SK-N-SH (cell line): ENCODE measurements around the gene DENND1A.

Experiments used
- CTCF ChIP-seq: fragments of 200-600 bp; sonication (generic); IDR thresholded peaks from 2 replicates; pipeline ENCODE4 v1.6.1; 2017; ENCODE audit warnings: antibody characterized with exemption, mild to moderate bottlenecking, moderate library complexity
- EP300 ChIP-seq, 2 experiments: IDR thresholded peaks; 2 replicates each; pipeline versions ENCODE4 v1.4.0 to v1.6.1; 2012; ENCODE audit warnings: borderline replicate concordance in 1 of 2, low read depth in 1 of 2, low read length in 1 of 2
- MAX ChIP-seq: IDR thresholded peaks from 2 replicates; pipeline ENCODE4 v1.4.0; 2012; ENCODE audit warnings: low read depth
- POLR2AphosphoS5 ChIP-seq: IDR thresholded peaks from 2 replicates; pipeline ENCODE4 v1.6.1; 2012; ENCODE audit warnings: low read depth, low read length
- RCOR1 ChIP-seq: fragments of 150-350 bp; IDR thresholded peaks from 2 replicates; pipeline ENCODE4 v1.6.1; 2017; ENCODE audit warnings: antibody characterized with exemption, low read length
- SMC3 ChIP-seq: IDR thresholded peaks from 2 replicates; pipeline ENCODE4 v1.6.1; 2012; ENCODE audit warnings: low read depth, low read length, improper control_type of control experiment
- TAF1 ChIP-seq: IDR thresholded peaks from 2 replicates; pipeline ENCODE4 v1.6.1; 2012; ENCODE audit warnings: low read depth, mild to moderate bottlenecking, low read length, moderate library complexity, borderline replicate concordance
- ZBTB33 ChIP-seq: IDR thresholded peaks from 2 replicates; pipeline ENCODE4 v1.4.0; 2012; ENCODE audit warnings: low read depth, borderline replicate concordance

- no peak for TF ChIP-seq TAF1
- no peak for TF ChIP-seq RCOR1
- no peak for TF ChIP-seq POLR2AphosphoS5
- no peak for TF ChIP-seq MAX
- no peak for TF ChIP-seq EP300 (IDR thresholded peaks at IDR 0.05; ENCODE audit: borderline replicate concordance in 1 of 2, low read depth in 1 of 2, low read length in 1 of 2)
- no peak for TF ChIP-seq CTCF
- no peak for TF ChIP-seq SMC3
- TF ChIP-seq ZBTB33, result no peak
These were observed 449.1 kb downstream of the DENND1A start for GRCh38 chr9:123480791-123481190.
